HG02588 (cell line): ENCODE measurements around the gene KCND2.

Experiments
- ATAC-seq: cut with Tn5 transposase; IDR thresholded peaks from one replicate; pipeline ENCODE4 v1.9.1; 2021; ENCODE audit warnings: mild to moderate bottlenecking, moderate library complexity; ENCODE audit not compliant: unreplicated experiment

KCND2 gene

GRCh38 chr7:120307991-120308545, 35.1 kb downstream of the KCND2 start:
- ATAC-seq: no peak

- no peak for ATAC-seq
Observed at GRCh38 chr7:120311028-120311788, 38.2 kb downstream of the KCND2 start.

- ATAC-seq: no peak
Observed at GRCh38 chr7:120320218-120320961, 47.4 kb downstream of the KCND2 start.

- ATAC-seq: no peak
Observed at GRCh38 chr7:120327054-120327453, 54.1 kb downstream of the KCND2 start.

- no peak for ATAC-seq
Observed at GRCh38 chr7:120332433-120332832, 59.5 kb downstream of the KCND2 start.

GRCh38 chr7:120334475-120334874, 61.5 kb downstream of the KCND2 start:
- peak; percentile 94 for ATAC-seq

- ATAC-seq: no peak
Observed at GRCh38 chr7:120337308-120337907, 64.4 kb downstream of the KCND2 start.

GRCh38 chr7:120344276-120344675, 71.3 kb downstream of the KCND2 start:
- ATAC-seq: no peak

GRCh38 chr7:120353171-120353570, 80.2 kb downstream of the KCND2 start:
- ATAC-seq: no peak

- peak; percentile 95 for ATAC-seq
Observed at GRCh38 chr7:120360918-120361317, 87.9 kb downstream of the KCND2 start.

GRCh38 chr7:120363414-120363813, 90.4 kb downstream of the KCND2 start:
- ATAC-seq: no peak

- ATAC-seq: peak; percentile 97
Observed at GRCh38 chr7:120370954-120371353, 98.0 kb downstream of the KCND2 start.

- ATAC-seq: no peak
Observed at GRCh38 chr7:120373174-120373573, 100.2 kb downstream of the KCND2 start.

GRCh38 chr7:120394595-120394994, 121.6 kb downstream of the KCND2 start:
- peak; percentile 45 for ATAC-seq

GRCh38 chr7:120395526-120396019, 122.6 kb downstream of the KCND2 start:
- peak; percentile 92 for ATAC-seq

GRCh38 chr7:120398284-120399000, 125.5 kb downstream of the KCND2 start:
- ATAC-seq: no peak

GRCh38 chr7:120400806-120401455, 128.0 kb downstream of the KCND2 start:
- no peak for ATAC-seq

- ATAC-seq: peak; percentile 62
Observed at GRCh38 chr7:120402079-120402767, 129.2 kb downstream of the KCND2 start.

- ATAC-seq: no peak
Observed at GRCh38 chr7:120402801-120403200, 129.8 kb downstream of the KCND2 start.

- peak; percentile 64 for ATAC-seq
Observed at GRCh38 chr7:120404042-120404441, 131.1 kb downstream of the KCND2 start.
